HG02938 (cell line): ENCODE results near the gene PTPN4.

Experiments
- ATAC-seq: cut with Tn5 transposase; IDR thresholded peaks from one replicate; pipeline ENCODE4 v1.9.1; 2021; ENCODE audit warnings: mild to moderate bottlenecking, moderate library complexity; ENCODE audit not compliant: unreplicated experiment

Gene PTPN4

GRCh38 chr2:119852214-119852613 is 92.5 kb downstream of the PTPN4 start:
- no peak for ATAC-seq

- no peak for ATAC-seq
Observed at GRCh38 chr2:119853777-119854399, 94.2 kb downstream of the PTPN4 start.

- ATAC-seq, result no peak
Observed at GRCh38 chr2:119856469-119856901, 96.8 kb downstream of the PTPN4 start.

- ATAC-seq, result no peak
Observed at GRCh38 chr2:119857742-119858141, 98.0 kb downstream of the PTPN4 start.

GRCh38 chr2:119859528-119859927 is 99.8 kb downstream of the PTPN4 start:
- ATAC-seq, result no peak

GRCh38 chr2:119860924-119861323 is 101.2 kb downstream of the PTPN4 start:
- ATAC-seq, result no peak

- peak; percentile 82 for ATAC-seq
Observed at GRCh38 chr2:119862127-119862889, 102.6 kb downstream of the PTPN4 start.

GRCh38 chr2:119864318-119864717 is 104.6 kb downstream of the PTPN4 start:
- no peak for ATAC-seq

GRCh38 chr2:119871725-119872124 is 112.0 kb downstream of the PTPN4 start:
- ATAC-seq, result no peak

- ATAC-seq, result no peak
Observed at GRCh38 chr2:119873350-119874315, 113.9 kb downstream of the PTPN4 start.

- peak; percentile 79 for ATAC-seq
Observed at GRCh38 chr2:119879502-119879901, 119.8 kb downstream of the PTPN4 start.

GRCh38 chr2:119888680-119889079 is 129.0 kb downstream of the PTPN4 start:
- no peak for ATAC-seq

- ATAC-seq, result no peak
Observed at GRCh38 chr2:119897736-119898395, 138.1 kb downstream of the PTPN4 start.

GRCh38 chr2:119901013-119901412 is 141.3 kb downstream of the PTPN4 start:
- ATAC-seq, result no peak

GRCh38 chr2:119910566-119910965 is 150.8 kb downstream of the PTPN4 start:
- ATAC-seq, result no peak

- ATAC-seq, result no peak
Observed at GRCh38 chr2:119914266-119914665, 154.5 kb downstream of the PTPN4 start.

- ATAC-seq, result no peak
Observed at GRCh38 chr2:119921825-119922224, 162.1 kb downstream of the PTPN4 start.

GRCh38 chr2:119922699-119923098 is 163.0 kb downstream of the PTPN4 start:
- ATAC-seq, result no peak

GRCh38 chr2:119929537-119929936 is 169.8 kb downstream of the PTPN4 start:
- ATAC-seq, result no peak

GRCh38 chr2:119932809-119933208 is 173.1 kb downstream of the PTPN4 start:
- ATAC-seq, result no peak

GRCh38 chr2:119934319-119934718 is 174.6 kb downstream of the PTPN4 start:
- no peak for ATAC-seq
